Left lung (tissue), 10 donors: ENCODE data around the gene ABCG4. TPM values are rescaled to one million over a fixed set of nuclear protein-coding genes. Genes with fewer than 3 reads are reported as not detected.

Source experiments
- ATAC-seq: fragments of 200-7000 bp; cut with Tn5 transposase; one replicate; pipeline ENCODE4 v1.9.1; 2020; ENCODE audit warnings: moderate library complexity
- DNase-seq, 4 donors: peaks; one replicate each; pipeline ENCODE4 v3.0.0-alpha.2; 2013 to 2020
- H3K27ac ChIP-seq, 2 donors: fragments of 200-600 bp; sonication (generic) in 1 of 2; one replicate each; pipeline versions ENCODE4 v1.5.0 to v1.8.0; 2020 to 2021
- H3K27me3 ChIP-seq, 2 donors: fragments of 200-600 bp; sonication (generic) in 1 of 2; one replicate each; pipeline versions ENCODE4 v1.5.0 to v1.8.0; 2020 to 2021
- H3K36me3 ChIP-seq, 2 donors: fragments of 200-600 bp; sonication (generic) in 1 of 2; one replicate each; pipeline versions ENCODE4 v1.5.0 to v1.8.0; 2020 to 2021
- H3K4me1 ChIP-seq, 2 donors: fragments of 200-600 bp; one replicate each; pipeline ENCODE4 v1.8.0; 2021
- H3K4me3 ChIP-seq, 2 donors: fragments of 200-600 bp; sonication (generic) in 1 of 2; one replicate each; pipeline versions ENCODE4 v1.5.0 to v1.8.0; 2020 to 2021; ENCODE audit warnings: mild to moderate bottlenecking in 1 of 2
- H3K9me3 ChIP-seq, 2 donors: fragments of 200-600 bp; sonication (generic) in 1 of 2; one replicate each; pipeline versions ENCODE4 v1.5.0 to v1.8.0; 2020 to 2021
- intact Hi-C, 2 donors: fragments of 100-400 bp; cut with DNase I; formaldehyde crosslinking; loops; one replicate each; pipeline versions ENCODE4 v1.11.2 to v1.14.2; 2022
- polyA plus RNA-seq, 6 donors: library from polyadenylated mRNA; unstranded; fragments of 120-200 nt; gene quantifications; one replicate each; pipeline ENCODE4 v1.2.1, GENCODE V29; 2013; ENCODE audit not compliant: insufficient read length in 6 of 6
- total RNA-seq, 2 donors: library from RNA; stranded (reverse); fragmentation: NEBNext Ultra II Directional; extraction: Animal tissue kit (Norgen Biotek cat#: 25700); gene quantifications; one replicate each; pipeline ENCODE4 v1.2.1, GENCODE V29; 2021
- TF ChIP-seq, protein P1 (sequence below), 2 donors: fragments of 200-600 bp; sonication (generic) in 1 of 2; IDR thresholded peaks; one replicate each; pipeline versions ENCODE4 v1.5.0 to v1.8.0; 2021; ENCODE audit warnings: antibody characterized with exemption in 2 of 2
- donor health status: DM: no; HTN: yes; CAD: no.
- donor health status: DM: no; HTN: no; CAD: no.

ABCG4 gene
- total and polyA plus RNA-seq, 8 donors = 0.26 to 1.5 (median 1.2) TPM

DNA sequence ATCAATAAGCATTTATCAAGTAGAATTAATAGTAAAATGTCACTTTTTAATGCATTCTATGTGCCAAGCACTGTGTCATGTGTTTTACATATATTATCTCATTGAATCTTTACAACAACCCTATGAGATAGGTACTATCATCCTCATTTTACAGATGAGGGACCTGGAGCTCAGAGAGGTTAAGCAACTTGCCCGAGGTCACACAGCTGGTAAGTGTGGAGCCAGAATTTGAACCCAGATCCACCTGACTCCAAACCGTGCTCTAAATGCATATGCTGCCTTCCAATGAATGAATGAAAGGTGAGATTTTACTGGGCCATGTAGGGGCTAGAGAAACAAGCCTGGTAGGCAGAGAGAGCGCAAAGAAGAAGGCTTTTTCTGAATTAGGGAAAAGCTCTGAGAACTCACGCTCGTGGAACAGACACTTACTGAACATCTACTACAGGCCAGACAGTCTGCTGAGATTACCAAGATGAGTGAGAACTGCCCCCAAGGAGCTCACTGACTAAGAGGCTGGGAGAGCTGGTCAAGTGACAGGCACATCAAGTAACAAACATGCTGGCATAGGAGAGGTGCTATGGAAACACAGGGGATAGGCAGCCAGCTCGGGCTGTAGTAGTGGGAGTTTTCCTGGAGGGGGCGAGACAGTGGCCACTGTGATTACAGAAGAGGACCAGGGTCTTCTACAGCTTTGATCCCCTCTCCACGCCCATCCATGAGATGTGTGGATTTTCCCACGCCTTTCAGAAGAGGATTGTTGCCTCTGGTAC lies 4.4 kb downstream of the ABCG4 start:
- no peaks in the 10 kb centered on the region for H3K9me3 ChIP-seq
- intact Hi-C loops = no loop called here
- TF ChIP-seq, protein P1, sequence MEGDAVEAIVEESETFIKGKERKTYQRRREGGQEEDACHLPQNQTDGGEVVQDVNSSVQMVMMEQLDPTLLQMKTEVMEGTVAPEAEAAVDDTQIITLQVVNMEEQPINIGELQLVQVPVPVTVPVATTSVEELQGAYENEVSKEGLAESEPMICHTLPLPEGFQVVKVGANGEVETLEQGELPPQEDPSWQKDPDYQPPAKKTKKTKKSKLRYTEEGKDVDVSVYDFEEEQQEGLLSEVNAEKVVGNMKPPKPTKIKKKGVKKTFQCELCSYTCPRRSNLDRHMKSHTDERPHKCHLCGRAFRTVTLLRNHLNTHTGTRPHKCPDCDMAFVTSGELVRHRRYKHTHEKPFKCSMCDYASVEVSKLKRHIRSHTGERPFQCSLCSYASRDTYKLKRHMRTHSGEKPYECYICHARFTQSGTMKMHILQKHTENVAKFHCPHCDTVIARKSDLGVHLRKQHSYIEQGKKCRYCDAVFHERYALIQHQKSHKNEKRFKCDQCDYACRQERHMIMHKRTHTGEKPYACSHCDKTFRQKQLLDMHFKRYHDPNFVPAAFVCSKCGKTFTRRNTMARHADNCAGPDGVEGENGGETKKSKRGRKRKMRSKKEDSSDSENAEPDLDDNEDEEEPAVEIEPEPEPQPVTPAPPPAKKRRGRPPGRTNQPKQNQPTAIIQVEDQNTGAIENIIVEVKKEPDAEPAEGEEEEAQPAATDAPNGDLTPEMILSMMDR (IDR thresholded peaks at IDR 0.05) = no peak
- H3K4me3 ChIP-seq = no peak overlapping the region
- peaks cover 11 to 47% of the 10 kb centered on the region in 2 donors for H3K27me3 ChIP-seq
- no peak for ATAC-seq
- H3K4me1 ChIP-seq = peaks cover 10 to 16% of the 10 kb centered on the region in 2 donors
- no peak for DNase-seq
- no peaks in the 10 kb centered on the region for H3K36me3 ChIP-seq
- no peak overlapping the region for H3K27ac ChIP-seq

GRCh38 chr11:119154178-119154577 lies 5.3 kb downstream of the ABCG4 start:
- no peaks in the 10 kb centered on the region for H3K9me3 ChIP-seq
- H3K27ac ChIP-seq = no peak overlapping the region
- no peaks in the 10 kb centered on the region for H3K36me3 ChIP-seq
- H3K4me1 ChIP-seq = peaks cover 4 to 7% of the 10 kb centered on the region in 2 donors
- H3K4me3 ChIP-seq = no peak overlapping the region
- TF ChIP-seq, protein P1 (IDR thresholded peaks at IDR 0.05) = no peak
- intact Hi-C loops = no loop called here
- ATAC-seq (no peak), DNase-seq (no peak)
- peaks cover 11 to 38% of the 10 kb centered on the region in 2 donors for H3K27me3 ChIP-seq

- Histone ChIP-seq H3K9me3 (no peaks in the 10 kb centered on the region), H3K27me3 (peaks cover 0 to 20% of the 10 kb centered on the region in 2 donors), H3K36me3 (no peaks in the 10 kb centered on the region), H3K4me3 (no peak overlapping the region), H3K27ac (no peak overlapping the region), H3K4me1 (no peaks in the 10 kb centered on the region)
- intact Hi-C loops = no loop called here
- TF ChIP-seq, protein P1 (IDR thresholded peaks at IDR 0.05) = no peak
- ATAC-seq (no peak), DNase-seq (no peak)
These were observed 7.1 kb downstream of the ABCG4 start for GRCh38 chr11:119155733-119156492.

DNA sequence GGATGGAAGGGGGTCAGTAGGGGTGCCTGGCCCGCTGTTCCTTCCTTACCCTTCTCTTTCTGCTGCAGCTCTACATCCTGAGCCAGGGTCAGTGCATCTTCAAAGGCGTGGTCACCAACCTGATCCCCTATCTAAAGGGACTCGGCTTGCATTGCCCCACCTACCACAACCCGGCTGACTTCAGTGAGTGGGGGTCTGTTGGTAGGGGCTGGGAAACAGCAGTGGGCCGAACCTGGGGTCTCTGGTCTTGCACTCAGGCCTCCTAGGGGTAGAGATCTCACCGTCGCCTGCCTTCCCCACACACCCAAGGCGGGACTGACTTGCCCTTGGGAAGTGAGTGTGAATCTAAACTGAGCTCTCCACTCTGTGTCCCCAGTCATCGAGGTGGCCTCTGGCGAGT lies 7.6 kb downstream of the ABCG4 start:
- ATAC-seq (no peak), DNase-seq (no peak)
- H3K27me3 ChIP-seq = peaks cover 0 to 14% of the 10 kb centered on the region in 2 donors
- intact Hi-C loops = no loop called here
- no peaks in the 10 kb centered on the region for H3K36me3 ChIP-seq
- no peak overlapping the region for H3K4me3 ChIP-seq
- TF ChIP-seq, protein P1 (IDR thresholded peaks at IDR 0.05) = no peak
- H3K27ac ChIP-seq = no peak overlapping the region
- H3K4me1 ChIP-seq = no peaks in the 10 kb centered on the region
- no peaks in the 10 kb centered on the region for H3K9me3 ChIP-seq

DNA sequence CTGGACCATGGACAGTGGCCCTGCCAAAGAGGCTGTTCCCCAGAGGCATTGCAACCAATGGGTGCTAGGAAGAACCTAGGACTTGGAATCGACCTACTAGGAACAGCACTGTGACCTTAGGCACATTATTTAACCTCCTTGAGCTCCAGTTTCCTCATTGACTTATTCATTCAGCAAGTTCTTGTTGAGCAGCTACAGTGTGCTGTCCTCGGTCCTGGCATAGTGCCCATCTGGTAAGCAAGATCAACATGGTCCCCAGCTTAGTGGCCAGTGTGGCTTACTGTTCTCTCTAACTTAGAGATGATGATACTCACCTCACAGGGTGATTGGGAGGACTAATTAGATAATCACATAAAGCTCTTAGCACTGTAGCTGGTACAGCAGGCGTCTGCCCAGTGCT lies 8.2 kb downstream of the ABCG4 start:
- Histone ChIP-seq H3K4me1 (no peaks in the 10 kb centered on the region), H3K27ac (no peak overlapping the region), H3K4me3 (no peak overlapping the region), H3K9me3 (no peaks in the 10 kb centered on the region), H3K27me3 (peaks cover 0 to 9% of the 10 kb centered on the region in 2 donors), H3K36me3 (no peaks in the 10 kb centered on the region)
- TF ChIP-seq, protein P1 (IDR thresholded peaks at IDR 0.05) = no peak
- ATAC-seq = no peak
- no peak for DNase-seq
- intact Hi-C loops = no loop called here
